Stimulated activated naive CD8-positive, alpha-beta T cell treated with anti-CD3 and anti-CD28 coated beads, Interleukin-15, Interleukin-2, amounts not matched to agents 100 ng/mL and 50 ng/mL, for 24 hours (primary cell): Measurements from ENCODE around the gene AKAP7.

Experiments used
- H3K27ac Mint-ChIP-seq: one replicate; pipeline ENCODE4 v1.8.0; 2021; ENCODE audit warnings: mild to moderate bottlenecking, mixed read lengths
- H3K27me3 Mint-ChIP-seq: one replicate; pipeline ENCODE4 v1.8.0; 2021; ENCODE audit warnings: mixed read lengths
- H3K36me3 Mint-ChIP-seq: one replicate; pipeline ENCODE4 v1.8.0; 2021; ENCODE audit warnings: low read depth, mixed read lengths
- H3K4me1 Mint-ChIP-seq: one replicate; pipeline ENCODE4 v1.8.0; 2021; ENCODE audit warnings: low read depth, mixed read lengths
- H3K4me3 Mint-ChIP-seq: one replicate; pipeline ENCODE4 v1.8.0; 2021; ENCODE audit warnings: mild to moderate bottlenecking, mixed read lengths
- H3K9me3 Mint-ChIP-seq: one replicate; pipeline ENCODE4 v1.8.0; 2021; ENCODE audit warnings: mixed read lengths

AKAP7 gene

GRCh38 chr6:131160254-131160758 is 25.0 kb downstream of the AKAP7 start:
- no peak overlapping the region for H3K27ac Mint-ChIP-seq
- H3K4me3 Mint-ChIP-seq: no peak overlapping the region
- H3K36me3 Mint-ChIP-seq: no peaks in the 10 kb centered on the region
- no peaks in the 10 kb centered on the region for H3K4me1 Mint-ChIP-seq
- H3K9me3 Mint-ChIP-seq: no peaks in the 10 kb centered on the region
- H3K27me3 Mint-ChIP-seq: no peaks in the 10 kb centered on the region

- no peak overlapping the region for H3K27ac Mint-ChIP-seq
- H3K36me3 Mint-ChIP-seq: peaks cover 9% of the 10 kb centered on the region
- H3K27me3 Mint-ChIP-seq: no peaks in the 10 kb centered on the region
- no peaks in the 10 kb centered on the region for H3K9me3 Mint-ChIP-seq
- H3K4me3 Mint-ChIP-seq: no peak overlapping the region
- H3K4me1 Mint-ChIP-seq: no peaks in the 10 kb centered on the region
Measured at GRCh38 chr6:131161987-131162386, 26.7 kb downstream of the AKAP7 start.

- no peak overlapping the region for H3K27ac Mint-ChIP-seq
- H3K4me1 Mint-ChIP-seq: no peaks in the 10 kb centered on the region
- no peak overlapping the region for H3K4me3 Mint-ChIP-seq
- H3K36me3 Mint-ChIP-seq: peaks cover 10% of the 10 kb centered on the region
- H3K27me3 Mint-ChIP-seq: no peaks in the 10 kb centered on the region
- H3K9me3 Mint-ChIP-seq: no peaks in the 10 kb centered on the region
Measured at GRCh38 chr6:131163886-131164285, 28.6 kb downstream of the AKAP7 start.

- no peaks in the 10 kb centered on the region for H3K4me1 Mint-ChIP-seq
- H3K27ac Mint-ChIP-seq: no peak overlapping the region
- H3K27me3 Mint-ChIP-seq: no peaks in the 10 kb centered on the region
- H3K9me3 Mint-ChIP-seq: no peaks in the 10 kb centered on the region
- no peak overlapping the region for H3K4me3 Mint-ChIP-seq
- H3K36me3 Mint-ChIP-seq: peaks cover 16% of the 10 kb centered on the region
Measured at GRCh38 chr6:131164506-131164905, 29.2 kb downstream of the AKAP7 start.

GRCh38 chr6:131167773-131168172 is 32.5 kb downstream of the AKAP7 start:
- Mint-ChIP-seq H3K4me3 (no peak overlapping the region), H3K9me3 (no peaks in the 10 kb centered on the region), H3K27ac (no peak overlapping the region), H3K4me1 (no peaks in the 10 kb centered on the region), H3K27me3 (no peaks in the 10 kb centered on the region), H3K36me3 (peaks cover 16% of the 10 kb centered on the region)

GRCh38 chr6:131169613-131170012 is 34.3 kb downstream of the AKAP7 start:
- Mint-ChIP-seq H3K4me3 (no peak overlapping the region), H3K4me1 (no peaks in the 10 kb centered on the region), H3K36me3 (peaks cover 16% of the 10 kb centered on the region), H3K9me3 (no peaks in the 10 kb centered on the region), H3K27ac (no peak overlapping the region), H3K27me3 (no peaks in the 10 kb centered on the region)

- H3K4me1 Mint-ChIP-seq: no peaks in the 10 kb centered on the region
- H3K9me3 Mint-ChIP-seq: no peaks in the 10 kb centered on the region
- H3K36me3 Mint-ChIP-seq: peaks cover 7% of the 10 kb centered on the region
- no peak overlapping the region for H3K4me3 Mint-ChIP-seq
- no peaks in the 10 kb centered on the region for H3K27me3 Mint-ChIP-seq
- no peak overlapping the region for H3K27ac Mint-ChIP-seq
Measured at GRCh38 chr6:131172222-131172621, 37.0 kb downstream of the AKAP7 start.

GRCh38 chr6:131173680-131174079 is 38.4 kb downstream of the AKAP7 start:
- Mint-ChIP-seq H3K4me1 (no peaks in the 10 kb centered on the region), H3K36me3 (peaks cover 7% of the 10 kb centered on the region), H3K4me3 (no peak overlapping the region), H3K9me3 (no peaks in the 10 kb centered on the region), H3K27ac (no peak overlapping the region), H3K27me3 (no peaks in the 10 kb centered on the region)

GRCh38 chr6:131175564-131175963 is 40.3 kb downstream of the AKAP7 start:
- H3K36me3 Mint-ChIP-seq: no peaks in the 10 kb centered on the region
- H3K4me1 Mint-ChIP-seq: no peaks in the 10 kb centered on the region
- H3K27ac Mint-ChIP-seq: no peak overlapping the region

GRCh38 chr6:131177996-131178395 is 42.7 kb downstream of the AKAP7 start:
- Mint-ChIP-seq H3K4me3 (no peak overlapping the region), H3K36me3 (no peaks in the 10 kb centered on the region)

More at GRCh38 chr6:131175564-131175963, 40.3 kb downstream of the AKAP7 start:
- H3K27me3 Mint-ChIP-seq: no peaks in the 10 kb centered on the region
- H3K4me3 Mint-ChIP-seq: no peak overlapping the region
- H3K9me3 Mint-ChIP-seq: no peaks in the 10 kb centered on the region

GRCh38 chr6:131182991-131183425 is 47.7 kb downstream of the AKAP7 start:
- Mint-ChIP-seq H3K9me3 (no peaks in the 10 kb centered on the region), H3K36me3 (peaks cover 9% of the 10 kb centered on the region), H3K4me3 (peak overlapping the region; percentile 49)

More at GRCh38 chr6:131177996-131178395, 42.7 kb downstream of the AKAP7 start:
- Mint-ChIP-seq H3K27ac (no peak overlapping the region), H3K4me1 (peaks cover 3% of the 10 kb centered on the region), H3K27me3 (no peaks in the 10 kb centered on the region), H3K9me3 (no peaks in the 10 kb centered on the region)

GRCh38 chr6:131183427-131184095 is 48.3 kb downstream of the AKAP7 start:
- Mint-ChIP-seq H3K27ac (peak overlapping the region; percentile 76), H3K9me3 (no peaks in the 10 kb centered on the region), H3K4me1 (peaks cover 9% of the 10 kb centered on the region), H3K27me3 (no peaks in the 10 kb centered on the region), H3K36me3 (peaks cover 9% of the 10 kb centered on the region), H3K4me3 (no peak overlapping the region)

More at GRCh38 chr6:131182991-131183425, 47.7 kb downstream of the AKAP7 start:
- H3K27ac Mint-ChIP-seq: peak overlapping the region; percentile 76
- H3K27me3 Mint-ChIP-seq: no peaks in the 10 kb centered on the region
- H3K4me1 Mint-ChIP-seq: peaks cover 9% of the 10 kb centered on the region

- Mint-ChIP-seq H3K27me3 (no peaks in the 10 kb centered on the region), H3K4me1 (no peaks in the 10 kb centered on the region), H3K4me3 (no peak overlapping the region), H3K27ac (no peak overlapping the region), H3K9me3 (peaks cover 29% of the 10 kb centered on the region), H3K36me3 (peaks cover 39% of the 10 kb centered on the region)
Measured at GRCh38 chr6:131191590-131191989, 56.3 kb downstream of the AKAP7 start.

- peaks cover 30% of the 10 kb centered on the region for H3K36me3 Mint-ChIP-seq
- peak overlapping the region; percentile 72 for H3K27ac Mint-ChIP-seq
- no peak overlapping the region for H3K4me3 Mint-ChIP-seq
- H3K4me1 Mint-ChIP-seq: peaks cover 40% of the 10 kb centered on the region
- H3K27me3 Mint-ChIP-seq: no peaks in the 10 kb centered on the region
- peaks cover 20% of the 10 kb centered on the region for H3K9me3 Mint-ChIP-seq
Measured at GRCh38 chr6:131197716-131198115, 62.4 kb downstream of the AKAP7 start.

GRCh38 chr6:131199568-131200272 is 64.5 kb downstream of the AKAP7 start:
- no peaks in the 10 kb centered on the region for H3K27me3 Mint-ChIP-seq
- peaks cover 4% of the 10 kb centered on the region for H3K9me3 Mint-ChIP-seq
- H3K27ac Mint-ChIP-seq: peak overlapping the region; percentile 90
- peaks cover 10% of the 10 kb centered on the region for H3K36me3 Mint-ChIP-seq
- peaks cover 57% of the 10 kb centered on the region for H3K4me1 Mint-ChIP-seq
- peak overlapping the region; percentile 80 for H3K4me3 Mint-ChIP-seq
